Measurements from ENCODE around the gene MTG2.

Gene MTG2

DNA sequence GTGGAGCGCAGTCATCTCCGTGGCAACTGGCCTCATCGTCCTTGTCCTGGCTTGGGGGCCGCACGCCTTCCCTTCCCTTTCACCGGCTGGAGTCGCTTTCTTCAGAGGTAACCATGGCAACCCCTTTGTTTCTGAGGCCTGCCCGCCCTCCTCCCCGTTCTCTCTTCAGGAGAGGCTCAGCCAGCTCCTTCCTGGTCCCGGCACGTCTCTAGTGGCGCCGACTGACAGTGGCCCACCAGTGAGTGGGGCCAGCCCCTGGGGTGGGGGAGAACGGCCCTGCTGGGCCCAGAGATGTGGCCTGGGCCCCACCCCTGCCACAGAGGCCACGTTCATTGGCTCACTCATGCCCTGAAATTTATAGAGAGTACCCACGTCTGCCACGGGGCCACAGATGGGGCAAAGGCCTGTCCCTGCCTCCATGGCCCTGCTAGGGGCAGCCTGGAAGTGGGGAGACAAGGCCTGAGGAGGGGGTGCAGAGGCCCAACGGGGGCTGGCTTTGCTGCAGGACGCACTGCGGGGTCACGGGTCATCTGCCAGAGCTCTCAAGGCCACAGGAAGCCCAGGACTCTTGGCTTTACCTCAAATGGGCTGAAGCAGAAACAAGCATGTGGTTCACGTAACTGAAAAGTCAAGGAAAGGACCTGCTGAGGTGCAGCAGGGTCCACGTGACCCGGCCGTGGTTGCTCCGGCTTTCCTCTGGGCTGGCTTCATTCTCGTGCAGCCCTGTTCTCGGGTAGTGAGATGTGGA, 54.1 kb downstream of the MTG2 start:
- no peak for DNase-seq

DNA sequence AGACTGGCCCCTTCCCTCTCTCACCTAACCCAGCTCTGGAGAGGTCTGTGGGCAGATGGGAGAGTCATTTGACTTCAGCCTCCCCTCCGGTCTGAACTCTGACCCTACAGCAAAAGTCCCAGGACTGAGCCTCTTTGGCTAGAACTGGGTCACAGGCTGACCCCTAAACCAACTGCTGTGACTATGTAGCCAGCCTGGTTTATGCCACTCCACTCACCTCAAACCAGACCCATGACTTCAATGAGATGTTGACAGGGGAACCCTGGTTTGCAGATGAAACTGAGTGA, 54.6 kb downstream of the MTG2 start:
- no peak for DNase-seq

DNA sequence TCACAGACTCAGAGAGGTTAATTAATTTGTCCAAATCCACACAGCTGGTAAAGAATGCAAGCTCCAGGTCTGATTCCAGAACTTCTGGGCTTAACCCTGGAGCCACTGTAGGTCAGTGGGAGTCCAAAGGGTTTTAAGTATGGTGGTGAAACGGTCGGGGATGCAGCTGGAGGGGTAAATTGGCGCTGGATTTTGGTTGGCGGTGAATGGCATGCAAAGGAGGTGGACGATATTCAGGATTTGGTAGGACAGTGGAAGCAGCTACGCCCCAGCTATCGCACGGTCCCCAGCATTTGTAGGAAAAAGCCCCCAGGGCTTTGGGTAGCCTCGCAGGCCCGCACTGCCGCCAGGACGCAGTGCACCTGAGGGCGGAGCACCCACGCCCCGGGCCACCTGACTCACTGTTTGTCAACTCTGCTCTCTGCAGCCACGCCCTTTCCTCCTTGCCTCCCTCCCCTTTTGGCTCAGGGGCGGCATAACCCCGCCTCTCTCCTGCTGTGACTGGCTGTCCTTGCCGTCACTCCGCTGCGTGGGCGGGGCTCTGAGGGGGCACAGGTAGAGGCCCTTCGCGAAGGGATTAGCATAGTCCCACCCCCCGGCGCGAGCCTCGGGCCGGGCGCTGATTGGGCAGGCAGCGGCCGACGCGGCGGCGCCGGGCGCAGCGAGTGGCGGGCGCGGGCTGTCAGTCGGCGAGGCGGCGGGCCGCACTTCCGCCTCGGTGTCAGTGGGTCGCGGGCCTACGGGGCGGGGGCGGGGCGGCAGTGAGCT, 55.2 kb downstream of the MTG2 start, which contains the start of gene OSBPL2:
TSS of gene OSBPL2 (plus strand) at position 721 of the 768 bp plus-strand sequence. CDS start 17,664 bp downstream, outside the sequence.
- DNase-seq = peak; percentile 99

DNA sequence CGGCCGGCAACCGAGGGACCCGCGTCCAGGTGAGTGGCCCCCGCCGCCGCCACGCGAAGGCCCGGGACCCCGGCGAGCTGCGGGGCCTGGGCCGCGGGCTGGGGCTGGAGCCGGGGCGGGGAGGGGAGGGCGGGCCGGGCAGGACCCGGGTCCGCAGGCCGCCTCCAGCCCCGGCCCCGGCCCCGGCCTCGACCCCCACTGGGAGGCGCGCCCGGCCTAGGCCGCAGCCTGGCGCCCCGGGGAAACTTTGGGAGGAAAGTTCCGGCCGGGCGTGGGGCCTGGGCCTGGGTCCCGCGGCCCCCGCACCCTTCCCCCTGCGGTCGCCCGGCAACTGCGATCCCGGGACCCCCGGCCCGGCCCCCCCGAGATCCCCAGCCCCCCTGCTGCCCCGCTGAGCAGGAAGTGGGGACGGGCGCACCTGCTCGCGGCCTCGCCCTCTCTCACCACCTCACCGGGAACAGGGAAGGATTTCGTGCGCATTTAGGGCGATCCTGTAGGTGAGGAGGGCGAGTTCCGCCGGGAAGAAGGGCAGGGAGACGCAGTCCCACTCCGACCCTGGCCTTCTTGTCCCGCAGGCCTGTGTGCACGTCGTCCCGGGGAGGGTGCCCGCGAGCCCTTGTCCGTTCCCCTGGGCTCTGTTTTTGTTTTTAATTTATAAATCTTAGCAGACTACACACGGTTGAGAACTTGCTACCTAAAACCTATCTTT, 55.9 kb downstream of the MTG2 start:
- DNase-seq = no peak

DNA sequence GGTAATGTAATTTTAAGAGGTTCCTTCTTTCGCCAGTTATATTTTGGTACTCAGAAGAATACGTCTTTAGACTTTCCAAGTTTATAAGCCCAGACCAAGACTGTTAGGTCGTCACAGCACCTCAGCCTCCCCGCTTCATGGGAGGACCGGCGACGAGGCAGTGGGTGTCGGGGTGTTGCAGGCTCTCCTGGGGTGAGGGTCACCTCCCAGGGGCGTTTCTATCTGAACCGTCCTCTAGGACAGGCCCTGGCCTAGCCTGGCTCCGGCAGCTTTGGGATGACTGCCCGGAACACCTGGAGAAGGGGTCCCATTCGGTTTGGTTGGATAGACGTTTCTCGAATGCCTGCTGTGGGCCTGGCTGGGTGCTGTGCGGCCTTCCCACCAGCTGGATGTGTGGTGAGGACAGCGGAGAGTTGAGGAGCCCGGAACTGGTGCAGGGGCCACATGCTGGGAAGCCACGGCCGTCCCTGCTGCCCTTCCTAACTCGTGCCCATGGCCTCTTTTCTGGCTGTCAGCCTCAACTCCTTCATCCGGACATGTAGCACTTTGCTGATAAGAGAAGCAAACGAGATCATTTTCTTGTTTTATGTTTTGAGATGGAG, 56.6 kb downstream of the MTG2 start:
- no peak for DNase-seq

DNA sequence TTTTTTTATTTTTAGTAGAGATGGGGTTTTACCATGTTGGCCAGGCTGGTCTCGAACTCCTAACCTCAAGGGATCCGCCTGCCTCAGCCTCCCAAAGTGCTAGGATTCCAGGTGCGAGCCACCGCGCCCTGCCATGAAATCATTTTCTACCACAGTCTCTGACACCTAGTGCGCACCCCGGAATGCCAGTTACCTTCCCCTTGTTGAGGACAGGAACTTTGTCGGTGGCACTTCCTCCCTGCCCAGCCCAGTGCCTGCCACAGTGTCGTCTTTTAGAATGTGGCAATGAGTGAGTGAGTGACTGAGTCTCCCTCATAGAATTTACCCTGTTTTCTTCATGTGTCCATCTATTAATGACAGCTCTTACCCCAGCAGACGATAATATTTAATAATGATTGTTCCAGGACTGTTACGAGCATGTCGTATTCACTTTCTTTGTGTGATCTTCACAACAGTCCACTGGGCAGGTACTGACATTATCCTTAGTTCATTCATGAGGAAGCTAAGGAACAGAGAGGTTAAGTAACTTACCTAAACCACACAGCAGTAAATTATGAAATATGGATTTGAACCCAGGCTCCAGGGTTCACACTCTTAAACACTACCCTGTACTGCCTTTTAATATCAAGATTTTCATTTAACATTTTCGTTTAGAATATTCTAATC, 57.3 kb downstream of the MTG2 start:
- DNase-seq = no peak

DNA sequence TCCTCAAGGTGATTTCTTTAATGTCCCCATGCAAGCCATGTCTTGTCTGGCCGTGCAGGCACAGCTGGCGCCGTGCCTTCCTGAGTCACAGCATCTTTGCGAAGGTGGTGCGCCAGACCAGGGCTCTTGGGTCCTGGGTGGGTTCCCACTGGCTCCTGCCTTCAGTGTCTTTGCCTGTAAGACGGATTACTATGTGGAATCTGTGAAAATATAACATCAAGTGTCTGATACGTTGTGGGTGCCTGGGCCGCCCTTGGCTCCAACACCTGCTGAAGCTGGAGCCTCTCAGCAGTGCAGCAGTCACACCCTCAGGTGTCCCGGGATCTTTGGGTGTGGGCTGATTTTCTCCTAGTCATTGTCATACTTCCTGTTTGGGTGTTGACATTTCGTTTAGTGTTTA, 58.7 kb downstream of the MTG2 start:
- no peak for DNase-seq

DNA sequence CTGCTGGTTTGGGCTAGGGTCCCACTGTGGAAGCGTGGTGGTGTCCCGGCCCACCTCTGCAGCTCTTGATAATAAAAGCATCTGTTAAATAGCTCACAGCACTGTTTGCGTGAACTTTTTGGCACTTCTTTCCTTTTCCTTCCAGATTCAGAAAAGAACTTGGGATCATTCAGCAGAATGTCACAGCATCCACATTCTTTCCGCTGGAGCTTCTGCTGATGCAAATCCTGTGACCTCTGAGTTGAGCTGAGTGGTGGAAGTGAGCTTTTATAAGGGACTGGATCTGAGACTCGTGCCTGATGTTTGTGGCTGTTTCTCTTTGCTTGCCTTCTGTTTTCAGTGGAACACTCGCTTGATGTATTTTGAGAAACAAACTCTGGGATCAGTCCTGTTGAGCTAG, 59.3 kb downstream of the MTG2 start:
- DNase-seq = no peak

DNA sequence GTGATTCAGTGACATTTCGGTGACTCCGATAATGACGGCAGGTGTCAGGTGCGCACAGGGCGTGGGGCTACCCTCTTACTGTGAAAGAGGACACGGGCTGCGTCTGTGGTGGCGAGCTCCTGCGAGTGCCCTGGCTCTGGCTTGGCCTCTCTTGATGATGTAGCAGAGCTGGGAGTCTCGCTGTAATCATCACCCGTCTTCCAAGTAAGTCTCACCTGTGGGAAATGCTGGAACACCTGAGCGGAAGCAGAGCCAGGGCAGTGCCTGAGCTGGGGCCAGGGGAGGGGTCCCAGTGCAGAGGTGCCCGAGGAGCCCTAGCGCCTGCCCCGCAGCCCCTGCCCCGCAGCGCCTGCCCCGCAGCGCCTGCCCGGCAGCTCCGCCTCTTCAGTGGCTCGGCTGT, 60.3 kb downstream of the MTG2 start:
- DNase-seq = no peak

DNA sequence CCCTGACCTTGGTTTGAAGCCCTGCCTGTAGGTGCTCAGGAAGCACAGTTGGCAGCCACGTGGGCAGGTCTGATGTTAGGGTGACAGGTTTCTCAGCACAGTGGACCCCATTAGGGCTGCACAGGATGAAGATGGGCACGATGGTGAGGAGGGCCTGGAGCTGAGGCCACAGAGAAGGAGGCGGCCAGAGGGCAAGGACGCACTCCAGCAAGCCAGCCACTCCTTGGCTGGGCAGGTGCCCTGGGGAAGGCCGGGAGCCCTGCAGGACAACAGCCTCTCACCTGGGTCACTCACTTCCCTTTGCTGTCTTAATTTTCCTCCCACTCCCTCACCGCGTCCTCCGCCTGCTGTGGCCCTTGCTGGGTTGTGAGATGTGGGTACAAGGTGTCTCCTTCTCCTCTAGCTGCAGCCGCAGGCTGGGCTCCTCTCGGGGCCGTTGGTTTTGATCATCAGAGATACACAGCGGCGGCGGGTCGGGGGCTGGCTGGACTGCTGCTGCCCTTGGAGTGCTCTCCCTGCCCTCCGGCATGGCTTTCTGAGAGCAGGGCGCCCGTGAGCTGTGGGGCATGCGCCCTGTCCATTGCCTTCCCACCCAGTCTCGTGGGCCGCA, 61.2 kb downstream of the MTG2 start:
- DNase-seq = no peak

DNA sequence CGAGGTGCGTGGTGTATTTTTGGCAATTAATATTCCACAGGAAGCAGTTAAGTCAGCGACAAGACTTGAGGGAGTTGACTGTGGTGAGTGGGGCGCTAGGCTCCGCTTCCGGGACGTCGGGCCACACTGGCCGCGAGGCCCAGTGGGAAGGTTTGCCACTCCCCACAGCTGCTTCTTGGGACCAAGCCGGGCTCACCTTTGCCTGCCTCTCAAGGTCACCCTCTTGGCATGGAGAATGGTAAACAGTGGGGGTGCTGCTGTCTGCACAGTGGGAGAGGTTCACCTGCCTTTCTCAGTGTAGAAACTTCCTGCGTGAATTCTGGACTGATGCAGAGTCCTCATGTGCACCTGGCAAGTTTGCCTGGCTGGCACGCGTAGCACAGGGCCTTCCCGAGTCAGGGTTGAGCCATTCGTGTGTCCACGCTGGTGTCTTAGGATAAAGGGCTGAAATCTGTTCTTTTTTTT, 61.8 kb downstream of the MTG2 start:
- no peak for DNase-seq

DNA sequence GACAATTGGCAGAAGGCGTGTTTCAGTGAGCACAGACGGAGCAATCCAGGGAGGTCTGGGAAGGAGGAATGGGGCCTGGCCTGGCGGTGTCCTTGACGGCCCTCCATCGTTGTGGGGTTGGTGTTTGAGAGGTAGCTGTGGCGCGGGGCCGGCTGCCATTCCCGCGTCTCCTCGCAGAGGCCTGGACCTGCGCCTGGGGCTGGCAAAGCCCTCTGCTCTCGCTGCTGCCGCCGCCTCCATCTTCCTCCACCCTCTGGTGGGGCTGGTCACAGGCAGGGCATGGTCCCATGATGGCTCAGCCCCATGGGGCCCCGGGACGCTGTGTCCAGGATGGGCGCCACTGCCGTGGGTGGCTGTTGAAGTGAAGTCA, 63.1 kb downstream of the MTG2 start:
- DNase-seq = no peak

DNA sequence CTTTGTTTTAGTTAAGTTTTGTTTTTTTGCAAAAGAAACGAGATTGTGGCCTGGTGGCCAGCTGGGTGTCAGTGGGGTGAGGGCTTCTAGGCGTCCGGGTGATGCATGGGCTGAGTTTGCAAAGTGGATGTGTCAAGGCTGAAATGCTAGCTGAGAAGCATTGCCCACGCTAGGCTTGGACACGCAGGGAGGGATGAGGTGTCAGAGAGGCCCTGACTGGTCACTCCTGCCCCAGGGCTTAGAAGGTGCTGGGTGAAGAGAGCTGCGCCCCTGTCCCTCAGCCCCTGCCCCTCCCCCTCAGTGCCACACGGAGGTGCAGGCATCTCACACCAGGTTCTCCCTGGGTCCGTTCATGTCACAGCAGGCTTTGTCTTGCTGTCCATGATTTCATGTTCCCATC, 63.6 kb downstream of the MTG2 start:
- no peak for DNase-seq

DNA sequence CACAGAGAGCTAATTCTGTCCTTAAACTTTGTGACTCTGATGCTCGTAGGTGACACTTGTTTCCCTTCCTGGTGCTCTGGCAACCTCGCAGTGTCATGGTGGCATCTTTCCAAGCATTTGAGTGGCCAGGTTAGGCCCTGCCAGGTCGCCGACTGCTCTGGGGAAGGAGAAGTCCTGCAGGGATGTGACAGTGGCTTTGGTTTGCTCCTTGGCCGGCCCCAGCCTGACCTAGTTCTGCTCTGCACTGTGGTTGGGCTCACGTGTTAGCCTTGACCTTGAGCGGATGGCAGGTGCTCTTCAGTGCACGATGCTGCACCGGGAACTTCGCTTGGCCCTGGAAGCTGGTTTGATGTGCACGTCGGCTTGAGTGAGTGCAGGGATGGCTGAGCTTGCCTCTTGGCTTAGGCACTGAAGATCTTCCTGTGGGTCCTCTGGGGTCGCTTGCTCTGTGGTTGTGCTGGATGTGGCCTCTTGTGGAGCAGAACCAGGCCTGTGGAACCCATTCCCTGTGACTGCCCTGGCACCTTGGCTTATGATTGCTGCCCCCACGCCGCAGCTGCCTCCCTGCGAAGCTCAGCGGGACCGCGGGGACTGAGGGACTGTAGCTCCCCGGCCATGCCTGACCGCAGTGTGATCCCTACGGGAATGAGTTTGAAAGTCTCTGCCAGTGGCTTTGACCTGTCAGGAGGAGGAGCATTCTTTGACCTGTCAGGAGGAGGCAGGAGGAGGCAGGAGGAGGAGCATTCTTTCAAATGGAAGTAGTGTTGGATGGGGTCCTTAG, 64.2 kb downstream of the MTG2 start:
- no peak for DNase-seq

DNA sequence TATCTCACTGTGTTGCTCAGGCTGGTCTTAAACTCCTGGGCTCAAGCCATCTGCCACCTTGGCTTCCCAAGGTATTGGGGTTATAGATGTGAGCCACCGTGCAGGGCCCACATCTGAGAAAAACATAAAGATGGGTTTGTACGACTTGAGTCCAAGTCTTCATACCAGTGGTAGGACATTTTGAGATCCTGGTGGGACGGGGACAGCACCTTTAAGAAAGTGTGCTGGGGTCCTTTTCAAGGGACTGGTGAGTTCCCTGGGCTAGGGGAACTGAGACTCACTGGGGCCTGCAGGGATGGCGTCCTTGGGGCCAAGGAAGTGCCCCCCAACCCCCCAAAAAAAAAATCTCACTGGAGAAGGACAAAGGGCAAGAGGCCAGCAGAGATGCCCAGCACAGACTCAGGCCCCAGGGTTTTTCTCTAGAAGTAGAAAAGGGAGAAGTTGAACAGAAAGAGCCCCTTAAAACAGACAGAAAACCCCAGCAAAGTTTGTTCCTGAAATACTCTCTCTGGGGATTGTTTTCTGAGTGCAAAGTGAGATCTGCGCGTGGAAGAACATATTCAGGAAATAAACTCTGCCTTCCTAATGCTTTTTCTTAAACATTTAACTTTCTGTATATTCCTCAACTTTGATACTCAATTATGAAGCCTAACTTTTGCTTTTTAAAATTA, 66.2 kb downstream of the MTG2 start:
- no peak for DNase-seq

DNA sequence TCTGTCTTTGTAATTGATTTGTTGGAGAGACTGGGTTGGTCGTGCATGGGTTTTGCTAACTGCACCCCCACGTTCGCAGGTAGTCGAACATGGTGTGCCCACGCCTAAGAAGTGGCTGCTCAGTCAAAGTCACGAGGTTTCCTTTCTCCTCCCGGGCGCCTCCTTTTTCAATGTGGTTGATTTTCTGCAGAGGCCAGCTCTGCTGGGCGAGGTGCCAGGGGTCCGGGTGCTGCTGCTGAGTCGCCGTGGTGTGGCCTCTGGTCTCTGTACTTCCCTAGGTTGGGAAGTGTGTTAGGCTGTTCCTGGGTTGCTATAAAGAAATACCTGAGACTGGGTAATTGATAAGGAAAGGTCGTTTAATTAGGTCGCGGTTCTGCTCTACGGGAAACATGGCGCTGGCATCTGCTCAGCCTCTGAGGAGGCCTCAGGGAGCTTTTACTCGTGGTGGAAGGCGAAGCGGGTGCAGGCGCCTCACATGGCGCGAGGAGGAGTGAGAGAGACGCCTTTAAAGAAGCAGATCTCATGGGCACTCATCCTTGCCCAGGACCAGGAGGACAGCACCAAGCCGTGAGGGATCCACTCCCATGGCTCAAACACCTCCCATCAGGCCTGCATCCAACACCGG, 69.6 kb downstream of the MTG2 start:
- DNase-seq = no peak

All from NCI-H2107 (cell line).